HepG2 (cell line): ENCODE results near the gene ATP6V1F. TPM values are rescaled to one million over a fixed set of nuclear protein-coding genes. Genes with fewer than 3 reads are reported as not detected.

Experiments
- AKAP8 ChIP-seq: sonication (generic); formaldehyde crosslinking; IDR thresholded peaks from 2 replicates; pipeline ENCODE4 v1.5.1; 2020; ENCODE audit warnings: mild to moderate bottlenecking, missing genetic modification reagents
- CREBL2 ChIP-seq: sonication (generic); formaldehyde crosslinking; IDR thresholded peaks from 2 replicates; pipeline ENCODE4 v1.8.1; 2023; ENCODE audit warnings: missing genetic modification reagents, mild to moderate bottlenecking, borderline replicate concordance
- EEA1 ChIP-seq: sonication (generic); formaldehyde crosslinking; IDR thresholded peaks from 2 replicates; pipeline ENCODE4 v1.5.1; 2020; ENCODE audit warnings: mild to moderate bottlenecking, missing genetic modification reagents, borderline replicate concordance
- ELF1 ChIP-seq: sonication (generic); formaldehyde crosslinking; IDR thresholded peaks from 2 replicates; pipeline ENCODE4 v1.4.0; 2020; ENCODE audit warnings: missing genetic modification reagents
- FOXJ3 ChIP-seq: sonication (generic); formaldehyde crosslinking; IDR thresholded peaks from 2 replicates; pipeline ENCODE4 v1.4.0; 2020; ENCODE audit warnings: missing genetic modification reagents, mild to moderate bottlenecking, borderline replicate concordance
- HHEX ChIP-seq: IDR thresholded peaks from 2 replicates; pipeline ENCODE4 v1.6.1; 2016; ENCODE audit warnings: control low read depth
- HNF1B ChIP-seq: sonication (generic); formaldehyde crosslinking; IDR thresholded peaks from 2 replicates; pipeline ENCODE4 v1.5.1; 2020; ENCODE audit warnings: mild to moderate bottlenecking, moderate library complexity, missing genetic modification reagents
- MEF2D ChIP-seq: sonication (generic); formaldehyde crosslinking; IDR thresholded peaks from 2 replicates; pipeline ENCODE4 v1.5.1; 2020; ENCODE audit warnings: mild to moderate bottlenecking, missing genetic modification reagents
- SNAI1 ChIP-seq: sonication (generic); formaldehyde crosslinking; IDR thresholded peaks from 2 replicates; pipeline ENCODE4 v1.5.0; 2020; ENCODE audit warnings: mild to moderate bottlenecking, missing genetic modification reagents, borderline replicate concordance
- SRSF1 ChIP-seq: fragments of 200-400 bp; formaldehyde crosslinking; optimal IDR thresholded peaks from 2 replicates; pipeline ENCODE3; 2017; ENCODE audit warnings: mild to moderate bottlenecking, low read depth, low read length, moderate library complexity
- TBX2 ChIP-seq: sonication (generic); formaldehyde crosslinking; IDR thresholded peaks from 2 replicates; pipeline ENCODE4 v1.5.0; 2020; ENCODE audit warnings: missing genetic modification reagents, mild to moderate bottlenecking, borderline replicate concordance
- ZNF576 ChIP-seq: sonication (generic); formaldehyde crosslinking; IDR thresholded peaks from 2 replicates; pipeline ENCODE4 v1.4.0; 2020; ENCODE audit warnings: mild to moderate bottlenecking, missing genetic modification reagents
- ZNF720 ChIP-seq: sonication (generic); formaldehyde crosslinking; IDR thresholded peaks from 2 replicates; pipeline ENCODE4 v1.4.0; 2020; ENCODE audit warnings: missing genetic modification reagents
- ZNF850 ChIP-seq: sonication (generic); formaldehyde crosslinking; conservative IDR thresholded peaks from 2 replicates; pipeline ENCODE4 v1.9.0; 2021; ENCODE audit warnings: mild to moderate bottlenecking, missing genetic modification reagents
- ZSCAN21 ChIP-seq: sonication (generic); formaldehyde crosslinking; IDR thresholded peaks from 2 replicates; pipeline ENCODE4 v1.8.0; 2022; ENCODE audit warnings: mild to moderate bottlenecking, missing genetic modification reagents, moderate library complexity, borderline replicate concordance
- polyA plus RNA-seq, 8 experiments: library from polyadenylated mRNA; depleted of rRNA in 3 of 8; stranded (reverse) in 7 of 8; unstranded in 1 of 8; fragments of >200 nt; fragmentation: Illumina TruSeq in 4 of 8; extraction: Trizol in 4 of 8; gene quantifications; 2 replicates each; pipeline versions ENCODE4 v1.2.1 to v1.2.3, GENCODE V29; 2011 to 2016; ENCODE audit warnings: low read depth in 4 of 8, missing spikeins in 1 of 8, mixed read lengths in 1 of 8; ENCODE audit not compliant: insufficient read depth in 1 of 8
- total RNA-seq, 5 experiments: library from RNA; depleted of rRNA; stranded (reverse); fragments of >200 nt; fragmentation: Illumina TruSeq; extraction: Trizol; gene quantifications; 2 replicates each; pipeline ENCODE4 v1.2.3, GENCODE V29; 2016; ENCODE audit warnings: low read depth in 1 of 5
- TF ChIP-seq, protein P1 (sequence below): sonication (generic); formaldehyde crosslinking; IDR thresholded peaks from 2 replicates; pipeline ENCODE4 v1.4.0; 2020; ENCODE audit warnings: missing genetic modification reagents
- TF ChIP-seq, protein P2 (sequence below): sonication (generic); formaldehyde crosslinking; IDR thresholded peaks from 2 replicates; pipeline ENCODE4 v1.4.0; 2020; ENCODE audit warnings: missing genetic modification reagents; ENCODE audit errors: not compliant biosample characterization
- TF ChIP-seq, protein P3 (sequence below): fragments of 450-650 bp; IDR thresholded peaks from 2 replicates; pipeline ENCODE4 v1.6.1; 2017; ENCODE audit warnings: mild to moderate bottlenecking
- TF ChIP-seq, protein P4 (sequence below): sonication (generic); formaldehyde crosslinking; IDR thresholded peaks from 2 replicates; pipeline ENCODE4 v1.4.0; 2020; ENCODE audit warnings: low read depth, mild to moderate bottlenecking, missing genetic modification reagents

Gene ATP6V1F
- total and polyA plus RNA-seq, 2 of the 13 experiments (the other 11 are each of a cell fraction or from before 2014, with no cell fraction given) = 87.2 to 132 TPM

DNA sequence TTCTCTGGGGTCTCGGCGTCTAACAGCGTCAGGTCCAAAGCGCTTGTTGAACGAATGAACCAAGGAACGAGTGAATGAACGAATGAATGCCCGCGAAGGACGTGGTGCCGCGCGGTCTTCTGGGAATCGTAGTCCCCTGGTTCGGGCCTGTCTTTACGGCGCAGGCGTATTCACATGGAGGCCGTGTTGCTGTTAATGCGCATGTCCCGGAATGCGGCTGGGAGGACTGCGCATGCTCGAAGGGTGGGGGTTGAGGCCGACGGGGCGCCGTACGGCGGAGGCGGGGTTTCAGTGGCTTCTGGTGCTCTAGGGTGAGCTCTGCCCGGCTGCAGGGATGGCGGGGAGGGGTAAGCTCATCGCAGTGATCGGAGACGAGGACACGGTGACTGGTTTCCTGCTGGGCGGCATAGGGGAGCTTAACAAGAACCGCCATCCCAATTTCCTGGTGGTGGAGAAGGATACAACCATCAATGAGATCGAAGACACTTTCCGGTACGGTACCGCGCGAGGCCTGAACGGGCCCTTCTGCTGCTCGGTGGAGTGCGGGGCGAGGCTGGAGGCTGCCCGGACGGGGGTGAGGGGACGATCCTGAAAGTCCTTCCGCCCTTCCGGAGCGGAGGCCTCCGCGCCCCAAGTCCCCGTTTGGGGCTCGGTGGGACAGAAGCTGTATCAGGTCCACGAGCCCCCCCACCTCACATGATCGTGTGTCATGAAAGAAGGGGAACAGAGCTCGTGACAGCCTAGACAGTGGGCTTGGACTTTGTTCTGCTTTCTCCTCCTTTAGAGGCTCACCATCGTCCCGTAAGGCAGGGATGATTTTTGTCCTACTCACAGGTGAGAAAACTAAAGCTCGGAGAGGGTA is at the start of gene ATP6V1F (continued):
- TF ChIP-seq MEF2D (peak; percentile 57; the same call in 1 of the 2 replicates), CREBL2 (no peak), TBX2 (CRISPR knock-in tag) (peak; percentile 38; the same call in 1 of the 2 replicates), ZNF576 (CRISPR knock-in tag) (no peak), ZNF850 (CRISPR knock-in tag) (no peak), FOXJ3 (CRISPR knock-in tag) (no peak), HNF1B (CRISPR knock-in tag) (peak; percentile 66; the same call in 1 of the 2 replicates), ZSCAN21 (CRISPR knock-in tag) (no peak; the same call in none of the 2 replicates), AKAP8 (CRISPR knock-in tag) (peak; percentile 60; the same call in 1 of the 2 replicates), ELF1 (CRISPR knock-in tag) (no peak), SNAI1 (no peak), HHEX (no peak), ZNF720 (no peak), SRSF1 (no peak), EEA1 (CRISPR knock-in tag) (no peak)
- TF ChIP-seq, protein P1, sequence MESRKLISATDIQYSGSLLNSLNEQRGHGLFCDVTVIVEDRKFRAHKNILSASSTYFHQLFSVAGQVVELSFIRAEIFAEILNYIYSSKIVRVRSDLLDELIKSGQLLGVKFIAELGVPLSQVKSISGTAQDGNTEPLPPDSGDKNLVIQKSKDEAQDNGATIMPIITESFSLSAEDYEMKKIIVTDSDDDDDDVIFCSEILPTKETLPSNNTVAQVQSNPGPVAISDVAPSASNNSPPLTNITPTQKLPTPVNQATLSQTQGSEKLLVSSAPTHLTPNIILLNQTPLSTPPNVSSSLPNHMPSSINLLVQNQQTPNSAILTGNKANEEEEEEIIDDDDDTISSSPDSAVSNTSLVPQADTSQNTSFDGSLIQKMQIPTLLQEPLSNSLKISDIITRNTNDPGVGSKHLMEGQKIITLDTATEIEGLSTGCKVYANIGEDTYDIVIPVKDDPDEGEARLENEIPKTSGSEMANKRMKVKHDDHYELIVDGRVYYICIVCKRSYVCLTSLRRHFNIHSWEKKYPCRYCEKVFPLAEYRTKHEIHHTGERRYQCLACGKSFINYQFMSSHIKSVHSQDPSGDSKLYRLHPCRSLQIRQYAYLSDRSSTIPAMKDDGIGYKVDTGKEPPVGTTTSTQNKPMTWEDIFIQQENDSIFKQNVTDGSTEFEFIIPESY = no peak
- TF ChIP-seq, protein P2, sequence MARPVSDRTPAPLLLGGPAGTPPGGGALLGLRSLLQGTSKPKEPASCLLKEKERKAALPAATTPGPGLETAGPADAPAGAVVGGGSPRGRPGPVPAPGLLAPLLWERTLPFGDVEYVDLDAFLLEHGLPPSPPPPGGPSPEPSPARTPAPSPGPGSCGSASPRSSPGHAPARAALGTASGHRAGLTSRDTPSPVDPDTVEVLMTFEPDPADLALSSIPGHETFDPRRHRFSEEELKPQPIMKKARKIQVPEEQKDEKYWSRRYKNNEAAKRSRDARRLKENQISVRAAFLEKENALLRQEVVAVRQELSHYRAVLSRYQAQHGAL (CRISPR knock-in tag) = no peak
- TF ChIP-seq, protein P3, sequence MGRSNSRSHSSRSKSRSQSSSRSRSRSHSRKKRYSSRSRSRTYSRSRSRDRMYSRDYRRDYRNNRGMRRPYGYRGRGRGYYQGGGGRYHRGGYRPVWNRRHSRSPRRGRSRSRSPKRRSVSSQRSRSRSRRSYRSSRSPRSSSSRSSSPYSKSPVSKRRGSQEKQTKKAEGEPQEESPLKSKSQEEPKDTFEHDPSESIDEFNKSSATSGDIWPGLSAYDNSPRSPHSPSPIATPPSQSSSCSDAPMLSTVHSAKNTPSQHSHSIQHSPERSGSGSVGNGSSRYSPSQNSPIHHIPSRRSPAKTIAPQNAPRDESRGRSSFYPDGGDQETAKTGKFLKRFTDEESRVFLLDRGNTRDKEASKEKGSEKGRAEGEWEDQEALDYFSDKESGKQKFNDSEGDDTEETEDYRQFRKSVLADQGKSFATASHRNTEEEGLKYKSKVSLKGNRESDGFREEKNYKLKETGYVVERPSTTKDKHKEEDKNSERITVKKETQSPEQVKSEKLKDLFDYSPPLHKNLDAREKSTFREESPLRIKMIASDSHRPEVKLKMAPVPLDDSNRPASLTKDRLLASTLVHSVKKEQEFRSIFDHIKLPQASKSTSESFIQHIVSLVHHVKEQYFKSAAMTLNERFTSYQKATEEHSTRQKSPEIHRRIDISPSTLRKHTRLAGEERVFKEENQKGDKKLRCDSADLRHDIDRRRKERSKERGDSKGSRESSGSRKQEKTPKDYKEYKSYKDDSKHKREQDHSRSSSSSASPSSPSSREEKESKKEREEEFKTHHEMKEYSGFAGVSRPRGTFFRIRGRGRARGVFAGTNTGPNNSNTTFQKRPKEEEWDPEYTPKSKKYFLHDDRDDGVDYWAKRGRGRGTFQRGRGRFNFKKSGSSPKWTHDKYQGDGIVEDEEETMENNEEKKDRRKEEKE = no peak
- TF ChIP-seq, protein P4, sequence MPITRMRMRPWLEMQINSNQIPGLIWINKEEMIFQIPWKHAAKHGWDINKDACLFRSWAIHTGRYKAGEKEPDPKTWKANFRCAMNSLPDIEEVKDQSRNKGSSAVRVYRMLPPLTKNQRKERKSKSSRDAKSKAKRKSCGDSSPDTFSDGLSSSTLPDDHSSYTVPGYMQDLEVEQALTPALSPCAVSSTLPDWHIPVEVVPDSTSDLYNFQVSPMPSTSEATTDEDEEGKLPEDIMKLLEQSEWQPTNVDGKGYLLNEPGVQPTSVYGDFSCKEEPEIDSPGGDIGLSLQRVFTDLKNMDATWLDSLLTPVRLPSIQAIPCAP (CRISPR knock-in tag) = no peak
